DND-41 (cell line): ENCODE measurements around the gene KANTR.

Source experiments
- ATAC-seq: fragments of 200-7000 bp; cut with Tn5 transposase; 3 replicates; pipeline ENCODE4 v1.9.1; 2021; ENCODE audit warnings: low read depth; ENCODE audit not compliant: insufficient read depth
- DNase-seq: peaks from one replicate; pipeline ENCODE4 v3.0.0-alpha.2; 2020
- H2AFZ ChIP-seq: 2 replicates; pipeline ENCODE4 v1.6.0; 2012; ENCODE audit warnings: low read depth, low read length
- H3K27ac ChIP-seq: 2 replicates; pipeline ENCODE4 v1.5.1; 2012; ENCODE audit warnings: low read length, inconsistent platforms
- H3K27me3 ChIP-seq: fragments of 200-600 bp; sonication (generic); 2 replicates; pipeline ENCODE4 v1.6.0; 2012; ENCODE audit warnings: low read length, mild to moderate bottlenecking, inconsistent platforms; ENCODE audit not compliant: insufficient read depth, poor library complexity
- H3K36me3 ChIP-seq: 2 replicates; pipeline ENCODE4 v1.5.1; 2012; ENCODE audit warnings: low read length, inconsistent platforms; ENCODE audit not compliant: insufficient read depth
- H3K4me1 ChIP-seq: 2 replicates; pipeline ENCODE4 v1.5.1; 2012; ENCODE audit warnings: mild to moderate bottlenecking, low read length; ENCODE audit not compliant: insufficient read depth
- H3K4me2 ChIP-seq: 2 replicates; pipeline ENCODE4 v1.6.0; 2012; ENCODE audit warnings: mild to moderate bottlenecking, moderate library complexity, low read length, inconsistent platforms; ENCODE audit not compliant: insufficient read depth
- H3K4me3 ChIP-seq, 2 experiments: fragments of 200-600 bp in 1 of 2; shearing (Covaris generic) in 1 of 2; 2 replicates each; pipeline ENCODE4 v1.5.1; 2012 to 2016; ENCODE audit warnings: inconsistent platforms in 2 of 2, low read length in 2 of 2, mild to moderate bottlenecking in 2 of 2, low read depth in 1 of 2, moderate library complexity in 1 of 2
- H3K79me2 ChIP-seq: 2 replicates; pipeline ENCODE4 v1.6.0; 2012; ENCODE audit warnings: low read length, inconsistent platforms; ENCODE audit not compliant: insufficient read depth
- H3K9ac ChIP-seq: 2 replicates; pipeline ENCODE4 v1.6.0; 2012; ENCODE audit warnings: low read depth, mild to moderate bottlenecking, inconsistent platforms, low read length, moderate library complexity
- H3K9me3 ChIP-seq: 2 replicates; pipeline ENCODE4 v1.5.1; 2012; ENCODE audit warnings: low read length, moderate library complexity, mild to moderate bottlenecking, inconsistent platforms; ENCODE audit not compliant: insufficient read depth, severe bottlenecking
- H4K20me1 ChIP-seq: 2 replicates; pipeline ENCODE4 v1.6.0; 2012; ENCODE audit warnings: low read length; ENCODE audit not compliant: insufficient read depth
- EZH2 ChIP-seq: IDR thresholded peaks from 3 replicates; pipeline ENCODE4 v1.6.1; 2012; ENCODE audit warnings: borderline replicate concordance, low read depth, mild to moderate bottlenecking, moderate library complexity, low read length, inconsistent platforms; ENCODE audit not compliant: severe bottlenecking
- TF ChIP-seq, protein P1 (sequence below): IDR thresholded peaks from 2 replicates; pipeline ENCODE4 v1.5.1; 2012; ENCODE audit warnings: borderline replicate concordance, low read length, moderate library complexity, mild to moderate bottlenecking; ENCODE audit not compliant: poor library complexity, severe bottlenecking; ENCODE audit errors: extremely low read depth

Gene KANTR

DNA sequence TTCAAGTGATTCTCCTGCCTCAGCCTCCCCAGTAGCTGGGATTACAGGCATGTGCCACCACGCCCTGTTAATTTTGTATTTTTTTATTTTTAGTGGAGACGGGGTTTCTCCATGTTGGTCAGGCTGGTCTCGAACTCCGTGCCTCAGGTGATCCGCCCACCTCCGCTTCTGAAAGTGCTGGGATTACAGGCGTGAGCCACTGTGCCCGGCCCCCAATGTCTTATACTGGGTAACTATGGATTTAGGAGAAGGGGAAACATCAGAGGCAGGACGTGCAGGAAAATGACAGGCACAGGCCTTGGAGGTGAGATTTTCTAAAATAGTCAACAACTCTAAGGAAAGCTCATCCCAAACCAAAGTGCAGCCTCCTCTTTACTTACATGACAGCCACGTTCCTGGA lies 22.9 kb upstream of the KANTR start:
- H2AFZ ChIP-seq: peak overlapping the region; percentile 97
- H4K20me1 ChIP-seq: no peaks in the 10 kb centered on the region
- peak overlapping the region; percentile 89 for H3K4me2 ChIP-seq
- H3K36me3 ChIP-seq: no peaks in the 10 kb centered on the region
- peaks cover 23% of the 10 kb centered on the region for H3K4me1 ChIP-seq
- peak overlapping the region; percentile 55; the same call in 1 of the 2 replicates for H3K9ac ChIP-seq
- TF ChIP-seq, protein P1, sequence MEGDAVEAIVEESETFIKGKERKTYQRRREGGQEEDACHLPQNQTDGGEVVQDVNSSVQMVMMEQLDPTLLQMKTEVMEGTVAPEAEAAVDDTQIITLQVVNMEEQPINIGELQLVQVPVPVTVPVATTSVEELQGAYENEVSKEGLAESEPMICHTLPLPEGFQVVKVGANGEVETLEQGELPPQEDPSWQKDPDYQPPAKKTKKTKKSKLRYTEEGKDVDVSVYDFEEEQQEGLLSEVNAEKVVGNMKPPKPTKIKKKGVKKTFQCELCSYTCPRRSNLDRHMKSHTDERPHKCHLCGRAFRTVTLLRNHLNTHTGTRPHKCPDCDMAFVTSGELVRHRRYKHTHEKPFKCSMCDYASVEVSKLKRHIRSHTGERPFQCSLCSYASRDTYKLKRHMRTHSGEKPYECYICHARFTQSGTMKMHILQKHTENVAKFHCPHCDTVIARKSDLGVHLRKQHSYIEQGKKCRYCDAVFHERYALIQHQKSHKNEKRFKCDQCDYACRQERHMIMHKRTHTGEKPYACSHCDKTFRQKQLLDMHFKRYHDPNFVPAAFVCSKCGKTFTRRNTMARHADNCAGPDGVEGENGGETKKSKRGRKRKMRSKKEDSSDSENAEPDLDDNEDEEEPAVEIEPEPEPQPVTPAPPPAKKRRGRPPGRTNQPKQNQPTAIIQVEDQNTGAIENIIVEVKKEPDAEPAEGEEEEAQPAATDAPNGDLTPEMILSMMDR: no peak
- TF ChIP-seq EZH2: no peak
- H3K79me2 ChIP-seq: no peaks in the 10 kb centered on the region
- DNase-seq (no peak), ATAC-seq (no peak)
- H3K27me3 ChIP-seq: no peaks in the 10 kb centered on the region
- H3K4me3 ChIP-seq: peak overlapping the region in 1 of 2 experiments; percentile 87; a peak in 2 of 4 replicates
- H3K9me3 ChIP-seq: no peaks in the 10 kb centered on the region
- H3K27ac ChIP-seq: no peak overlapping the region

GRCh38 chrX:53071604-53072417 lies 22.1 kb upstream of the KANTR start:
- DNase-seq (peak; percentile 68), ATAC-seq (peak; percentile 82)
- peak overlapping the region; percentile 84 for H3K27ac ChIP-seq
- H3K27me3 ChIP-seq: no peaks in the 10 kb centered on the region
- TF ChIP-seq, protein P1: peak; percentile 77
- no peak for TF ChIP-seq EZH2
- no peaks in the 10 kb centered on the region for H4K20me1 ChIP-seq
- H3K4me2 ChIP-seq: peak overlapping the region; percentile 89
- H2AFZ ChIP-seq: peak overlapping the region; percentile 97
- no peaks in the 10 kb centered on the region for H3K79me2 ChIP-seq
- peak overlapping the region; percentile 55 for H3K9ac ChIP-seq
- no peaks in the 10 kb centered on the region for H3K9me3 ChIP-seq
- peak overlapping the region; percentile 22 to 87; a peak in 3 of 4 replicates for H3K4me3 ChIP-seq
- peaks cover 23% of the 10 kb centered on the region for H3K4me1 ChIP-seq
- no peaks in the 10 kb centered on the region for H3K36me3 ChIP-seq

DNA sequence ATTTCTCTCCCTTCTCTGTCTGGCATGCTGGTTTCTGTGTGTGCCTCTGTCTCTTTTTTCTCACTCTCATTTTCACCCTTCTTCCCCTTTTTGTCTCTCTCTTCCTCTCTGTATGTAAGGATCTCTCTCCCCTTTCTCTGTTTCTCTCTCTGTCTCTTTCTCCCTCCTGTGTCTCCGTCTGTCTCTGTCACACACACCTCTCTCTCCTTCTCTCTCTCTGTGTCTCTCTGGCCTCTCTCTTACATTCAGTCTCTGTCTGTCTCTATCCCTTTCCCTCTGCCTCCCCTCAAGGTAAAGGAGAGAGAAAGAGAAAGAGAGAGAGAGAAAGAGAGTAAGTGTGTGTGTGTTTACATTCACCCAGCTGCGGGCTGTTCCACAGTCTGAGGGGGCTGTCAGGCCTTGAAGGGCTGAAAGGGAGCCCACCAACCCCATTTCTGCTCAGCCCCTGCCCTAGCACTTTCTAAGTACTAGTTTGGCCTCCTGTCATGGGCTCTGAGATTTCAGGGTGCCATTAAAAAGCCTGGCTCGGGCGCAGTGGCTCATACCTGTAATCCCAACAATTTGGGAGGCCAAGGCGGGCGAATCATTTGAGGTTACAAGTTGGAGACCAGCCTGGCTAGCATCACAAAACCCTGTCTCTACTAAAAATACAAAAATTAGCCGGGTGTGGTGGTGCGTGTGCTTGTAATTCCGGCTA lies 21.4 kb upstream of the KANTR start:
- no peaks in the 10 kb centered on the region for H3K9me3 ChIP-seq
- ATAC-seq: peak; percentile 44
- peaks cover 23% of the 10 kb centered on the region for H3K4me1 ChIP-seq
- peak overlapping the region; percentile 84 for H3K27ac ChIP-seq
- no peaks in the 10 kb centered on the region for H3K79me2 ChIP-seq
- peak overlapping the region; percentile 89 for H3K4me2 ChIP-seq
- no peaks in the 10 kb centered on the region for H3K36me3 ChIP-seq
- peak overlapping the region; percentile 55 for H3K9ac ChIP-seq
- TF ChIP-seq EZH2: no peak
- TF ChIP-seq, protein P1: no peak
- peak overlapping the region; percentile 97 for H2AFZ ChIP-seq
- peak overlapping the region; percentile 22 to 87; a peak in 3 of 4 replicates for H3K4me3 ChIP-seq
- DNase-seq: no peak
- H3K27me3 ChIP-seq: no peaks in the 10 kb centered on the region
- H4K20me1 ChIP-seq: no peaks in the 10 kb centered on the region
